ENCODE measurements around the gene SLC25A23.

DNA sequence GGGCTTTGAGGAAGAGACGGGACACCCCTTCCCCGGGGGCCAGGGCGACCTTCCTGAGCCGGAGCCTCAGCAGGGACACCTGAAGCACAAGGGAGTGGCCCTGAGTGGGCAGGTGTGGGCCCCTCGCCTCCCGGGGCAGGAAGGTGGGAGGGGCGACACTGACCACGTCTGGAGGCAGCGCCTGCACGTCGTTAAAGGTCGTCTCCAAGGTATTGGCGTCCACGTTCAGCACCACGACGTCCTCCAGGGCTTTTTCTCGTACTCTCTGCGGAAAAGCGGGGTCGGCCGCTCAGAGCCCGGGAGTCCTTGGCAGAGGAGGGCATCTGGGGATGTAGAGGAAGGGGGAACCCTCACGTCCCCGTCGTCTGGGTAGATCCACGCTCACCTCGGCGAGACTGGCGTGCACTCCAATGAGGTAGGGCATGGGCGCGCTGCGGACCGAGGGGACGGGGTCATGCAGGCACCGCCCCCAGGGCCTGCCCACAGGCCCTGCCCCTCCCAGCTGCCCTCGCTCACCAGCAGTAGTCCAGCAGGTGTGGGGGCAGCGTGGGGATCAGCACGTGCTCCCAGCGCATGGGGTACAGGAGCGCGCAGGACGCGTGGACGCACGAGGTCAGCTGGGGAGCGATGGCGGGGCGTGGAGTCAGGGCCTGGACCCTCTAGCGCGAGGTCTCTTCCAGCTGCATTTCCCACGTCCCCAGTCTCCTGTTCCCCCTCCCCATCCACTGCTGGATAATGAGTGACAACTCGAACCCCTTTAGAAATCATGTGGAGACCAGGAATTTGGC, 15.9 kb upstream of the SLC25A23 start:
- no peak for TF ChIP-seq SIN3A (IDR thresholded peaks at IDR 0.05; ENCODE audit: borderline replicate concordance, insufficient read depth, low read length)
- no peak for TF ChIP-seq POLR2AphosphoS5 (IDR thresholded peaks at IDR 0.05; ENCODE audit: low read depth, low read length)
- TF ChIP-seq, protein P1, sequence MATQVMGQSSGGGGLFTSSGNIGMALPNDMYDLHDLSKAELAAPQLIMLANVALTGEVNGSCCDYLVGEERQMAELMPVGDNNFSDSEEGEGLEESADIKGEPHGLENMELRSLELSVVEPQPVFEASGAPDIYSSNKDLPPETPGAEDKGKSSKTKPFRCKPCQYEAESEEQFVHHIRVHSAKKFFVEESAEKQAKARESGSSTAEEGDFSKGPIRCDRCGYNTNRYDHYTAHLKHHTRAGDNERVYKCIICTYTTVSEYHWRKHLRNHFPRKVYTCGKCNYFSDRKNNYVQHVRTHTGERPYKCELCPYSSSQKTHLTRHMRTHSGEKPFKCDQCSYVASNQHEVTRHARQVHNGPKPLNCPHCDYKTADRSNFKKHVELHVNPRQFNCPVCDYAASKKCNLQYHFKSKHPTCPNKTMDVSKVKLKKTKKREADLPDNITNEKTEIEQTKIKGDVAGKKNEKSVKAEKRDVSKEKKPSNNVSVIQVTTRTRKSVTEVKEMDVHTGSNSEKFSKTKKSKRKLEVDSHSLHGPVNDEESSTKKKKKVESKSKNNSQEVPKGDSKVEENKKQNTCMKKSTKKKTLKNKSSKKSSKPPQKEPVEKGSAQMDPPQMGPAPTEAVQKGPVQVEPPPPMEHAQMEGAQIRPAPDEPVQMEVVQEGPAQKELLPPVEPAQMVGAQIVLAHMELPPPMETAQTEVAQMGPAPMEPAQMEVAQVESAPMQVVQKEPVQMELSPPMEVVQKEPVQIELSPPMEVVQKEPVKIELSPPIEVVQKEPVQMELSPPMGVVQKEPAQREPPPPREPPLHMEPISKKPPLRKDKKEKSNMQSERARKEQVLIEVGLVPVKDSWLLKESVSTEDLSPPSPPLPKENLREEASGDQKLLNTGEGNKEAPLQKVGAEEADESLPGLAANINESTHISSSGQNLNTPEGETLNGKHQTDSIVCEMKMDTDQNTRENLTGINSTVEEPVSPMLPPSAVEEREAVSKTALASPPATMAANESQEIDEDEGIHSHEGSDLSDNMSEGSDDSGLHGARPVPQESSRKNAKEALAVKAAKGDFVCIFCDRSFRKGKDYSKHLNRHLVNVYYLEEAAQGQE (IDR thresholded peaks at IDR 0.05; ENCODE audit: insufficient read depth in 1 of 2, low read depth in 2 of 2, low read length in 2 of 2): no peak
- TF ChIP-seq TAF1 (IDR thresholded peaks at IDR 0.05; ENCODE audit: borderline replicate concordance, insufficient read depth, low read length): no peak

Data from PFSK-1 (cell line).